ENCODE results near the gene RIT2. TPM values are rescaled to one million over a fixed set of nuclear protein-coding genes. Genes with fewer than 3 reads are reported as not detected.

RIT2 gene
- total RNA-seq (not detected), polyA plus RNA-seq (not detected)
- long read RNA-seq, donor 1: 0 reads
- long read RNA-seq, donor 2: 0 reads

DNA sequence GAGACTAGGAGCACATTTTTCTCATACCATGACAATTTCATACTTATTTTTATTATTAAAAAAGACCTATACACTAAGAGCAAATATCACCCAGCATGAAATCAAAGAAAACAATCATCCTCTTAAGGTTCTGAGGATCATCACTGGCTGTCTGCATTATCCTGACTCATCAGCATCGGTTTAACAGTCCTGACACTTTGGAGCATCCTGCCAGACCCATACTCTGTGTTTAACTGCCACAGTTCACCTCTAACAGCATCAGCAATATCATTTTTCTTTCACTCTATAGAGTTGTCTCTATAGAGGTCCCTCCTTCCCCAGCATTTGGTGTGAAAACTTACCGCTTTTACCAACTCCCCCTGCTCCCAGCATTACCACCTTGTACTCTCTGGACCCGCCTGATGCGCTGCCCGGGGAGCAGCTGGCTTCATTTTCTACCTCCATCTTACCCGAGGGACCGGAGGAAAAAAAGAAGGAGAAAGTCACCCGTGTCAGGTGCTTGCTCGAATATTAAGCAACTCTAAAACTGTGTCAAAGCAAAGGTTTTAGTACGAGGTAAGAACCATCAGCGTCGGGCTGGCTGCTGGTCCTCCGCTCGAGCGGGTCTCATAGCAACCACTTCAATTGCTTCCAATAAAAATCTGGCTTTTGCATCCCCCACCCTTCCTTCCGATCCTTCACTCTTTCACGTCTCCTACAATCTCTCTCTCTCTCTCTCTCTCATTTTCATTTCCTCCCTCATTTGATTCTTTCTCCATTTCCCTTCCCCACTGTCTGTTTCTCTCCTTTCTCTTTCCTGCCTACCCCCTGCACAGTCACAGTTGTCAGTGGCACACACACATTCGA lies at the start of gene RIT2:
RIT2 (minus strand) TSS at position 610 of the 846 bp plus-strand sequence.
- WGBS, 3 donors: 55 to 68% (median 58%) methylated on average over 18 of the region's 18 CpGs
- no peaks in the 10 kb centered on the region for H3K4me1 ChIP-seq
- H3K9me3 ChIP-seq: no peaks in the 10 kb centered on the region
- no peak within 1 kb of the TSS for H3K27ac ChIP-seq
- no peak for ATAC-seq
- no peak for TF ChIP-seq CTCF (IDR thresholded peaks at IDR 0.05)
- no peak within 1 kb of the TSS for H3K4me3 ChIP-seq
- intact Hi-C loops (cut with DNase I): no loop called here
- no peaks in the 10 kb centered on the region for H3K27me3 ChIP-seq (ENCODE audit: insufficient read depth in 3 of 3, low read length in 2 of 3)
- H3K36me3 ChIP-seq (ENCODE audit: insufficient read depth in 1 of 2, low read depth in 1 of 2): no peaks in the 10 kb centered on the region
- no peak for DNase-seq

GRCh38 chr18:43161528-43161927 lies 46.0 kb upstream of the RIT2 start:
- DNase-seq (no peak), ATAC-seq (no peak)
- no peaks in the 10 kb centered on the region for H3K27me3 ChIP-seq (ENCODE audit: insufficient read depth in 3 of 3, low read length in 2 of 3)
- no peak for TF ChIP-seq CTCF (IDR thresholded peaks at IDR 0.05)
- WGBS, 3 donors: 80 to 83% (median 82%) methylated on average over 1 of the region's 1 CpG
- intact Hi-C loops (cut with DNase I): no loop called here
- H3K9me3 ChIP-seq: no peaks in the 10 kb centered on the region
- H3K4me3 ChIP-seq: no peak overlapping the region
- H3K36me3 ChIP-seq (ENCODE audit: insufficient read depth in 1 of 2, low read depth in 1 of 2): no peaks in the 10 kb centered on the region
- H3K4me1 ChIP-seq: no peaks in the 10 kb centered on the region
- no peak overlapping the region for H3K27ac ChIP-seq

DNA sequence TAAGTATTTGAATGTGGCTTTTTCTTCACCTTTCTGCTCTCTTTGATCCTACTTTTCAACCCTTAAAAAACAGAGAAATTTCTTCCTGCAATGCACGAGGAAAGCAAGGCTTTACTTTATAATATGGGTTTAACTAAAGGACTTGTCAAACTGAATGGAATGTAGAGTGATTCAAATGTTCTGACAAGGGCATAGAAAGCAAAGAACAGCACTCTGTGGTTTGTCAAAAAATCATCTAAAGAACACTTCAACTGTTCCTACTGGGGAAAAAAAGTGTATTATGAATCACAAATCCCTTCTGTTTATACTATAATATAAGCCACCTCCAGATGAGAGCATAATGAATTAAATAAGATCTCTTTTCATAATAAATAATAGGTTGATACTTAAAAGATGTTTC lies 45.0 kb upstream of the RIT2 start:
- intact Hi-C loops (cut with DNase I): no loop called here
- TF ChIP-seq CTCF (IDR thresholded peaks at IDR 0.05): no peak
- H3K4me3 ChIP-seq: no peak overlapping the region
- ATAC-seq (no peak), DNase-seq (no peak)
- H3K27ac ChIP-seq: no peak overlapping the region
- H3K27me3 ChIP-seq (ENCODE audit: insufficient read depth in 3 of 3, low read length in 2 of 3): no peaks in the 10 kb centered on the region
- H3K36me3 ChIP-seq (ENCODE audit: insufficient read depth in 1 of 2, low read depth in 1 of 2): no peaks in the 10 kb centered on the region
- WGBS, 3 donors: 35 to 51% (median 42%) methylated on average over 1 of the region's 1 CpG
- H3K9me3 ChIP-seq: no peaks in the 10 kb centered on the region
- no peaks in the 10 kb centered on the region for H3K4me1 ChIP-seq

- intact Hi-C loops (cut with DNase I): no loop called here
- no peak for ATAC-seq
- Histone ChIP-seq H3K27ac (no peak overlapping the region), H3K9me3 (no peaks in the 10 kb centered on the region), H3K27me3 (ENCODE audit: insufficient read depth in 3 of 3, low read length in 2 of 3) (no peaks in the 10 kb centered on the region), H3K4me1 (no peaks in the 10 kb centered on the region), H3K4me3 (no peak overlapping the region), H3K36me3 (ENCODE audit: insufficient read depth in 1 of 2, low read depth in 1 of 2) (no peaks in the 10 kb centered on the region)
- TF ChIP-seq CTCF (IDR thresholded peaks at IDR 0.05): no peak
- DNase-seq: no peak
Observed at GRCh38 chr18:43159926-43160325, 44.4 kb upstream of the RIT2 start.

All from psoas muscle (tissue), 8 donors.